Adipose tissue (tissue), 3 donors: ENCODE measurements around the gene LCNL1. TPM values are rescaled to one million over a fixed set of nuclear protein-coding genes. Genes with fewer than 3 reads are reported as not detected.
"Not testable (repeated sequence)": the region's sequence is repeated elsewhere in the genome, so short reads cannot be mapped to it uniquely, and the experiment has no call there.

Source experiments
- H3K27ac ChIP-seq: one replicate; pipeline ENCODE4 v1.5.1; 2013; ENCODE audit warnings: low read depth, low read length
- WGBS, 3 donors: extraction: QIAGEN DNeasy Blood & Tissue Kit; methylation state at CpG; one replicate each; pipeline ENCODE4 v1.1.7; 2013; 5-methylcytosine and 5-hydroxymethylcytosine counted together
- polyA plus RNA-seq, 3 donors: library from polyadenylated mRNA; stranded (reverse); fragments of 200-250 nt; gene quantifications; one replicate each; pipeline ENCODE4 v1.2.3, GENCODE V29; 2013
- donor health status: healthy with polysubstance abuse.
- donor health status: Bipolar disorder and iron deficiency.
- donor health status: healthy.

The LCNL1 gene
- polyA plus RNA-seq, 3 donors = 0.10 to 0.45 TPM; not detected in 1

DNA sequence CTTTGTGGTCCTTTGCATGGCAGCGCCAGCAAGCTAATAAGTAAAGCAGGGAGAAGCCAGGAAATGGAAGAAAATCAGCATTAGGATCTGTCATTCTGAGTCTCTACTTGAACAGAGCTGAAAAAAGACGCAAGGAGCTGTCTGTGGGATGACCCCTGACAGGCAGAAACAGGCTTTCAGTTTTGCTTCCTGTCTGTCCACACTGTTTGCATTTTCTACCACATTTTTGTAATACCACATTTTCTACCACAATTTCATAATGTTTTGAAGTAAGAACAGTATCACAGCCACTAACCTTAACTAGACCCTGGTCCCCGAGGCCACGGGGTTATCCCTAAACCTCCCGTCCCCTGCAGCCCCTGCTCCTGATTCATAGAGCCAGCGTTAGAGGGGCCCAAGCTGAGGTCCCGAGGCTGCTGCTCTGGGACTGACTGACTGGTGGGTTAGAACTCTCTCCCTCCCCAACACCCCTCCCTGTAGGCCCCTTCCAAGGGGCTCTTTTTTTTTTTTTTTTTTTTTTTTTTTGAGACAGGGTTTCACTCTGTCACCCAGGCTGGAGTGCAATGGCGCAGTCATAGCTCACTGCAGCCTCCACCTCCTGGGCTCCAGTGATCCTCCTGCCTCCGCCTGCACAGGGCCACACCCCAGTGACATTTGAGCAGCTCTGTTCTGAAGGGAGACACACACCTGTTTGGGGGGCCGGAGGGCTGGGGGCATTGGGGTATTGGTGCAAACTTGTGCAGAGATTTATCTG is 17.6 kb downstream of the LCNL1 start:
- H3K27ac ChIP-seq = no peak overlapping the region
- WGBS, 3 donors = 50 to 68% (median 53%) methylated on average over 10 of the region's 10 CpGs

DNA sequence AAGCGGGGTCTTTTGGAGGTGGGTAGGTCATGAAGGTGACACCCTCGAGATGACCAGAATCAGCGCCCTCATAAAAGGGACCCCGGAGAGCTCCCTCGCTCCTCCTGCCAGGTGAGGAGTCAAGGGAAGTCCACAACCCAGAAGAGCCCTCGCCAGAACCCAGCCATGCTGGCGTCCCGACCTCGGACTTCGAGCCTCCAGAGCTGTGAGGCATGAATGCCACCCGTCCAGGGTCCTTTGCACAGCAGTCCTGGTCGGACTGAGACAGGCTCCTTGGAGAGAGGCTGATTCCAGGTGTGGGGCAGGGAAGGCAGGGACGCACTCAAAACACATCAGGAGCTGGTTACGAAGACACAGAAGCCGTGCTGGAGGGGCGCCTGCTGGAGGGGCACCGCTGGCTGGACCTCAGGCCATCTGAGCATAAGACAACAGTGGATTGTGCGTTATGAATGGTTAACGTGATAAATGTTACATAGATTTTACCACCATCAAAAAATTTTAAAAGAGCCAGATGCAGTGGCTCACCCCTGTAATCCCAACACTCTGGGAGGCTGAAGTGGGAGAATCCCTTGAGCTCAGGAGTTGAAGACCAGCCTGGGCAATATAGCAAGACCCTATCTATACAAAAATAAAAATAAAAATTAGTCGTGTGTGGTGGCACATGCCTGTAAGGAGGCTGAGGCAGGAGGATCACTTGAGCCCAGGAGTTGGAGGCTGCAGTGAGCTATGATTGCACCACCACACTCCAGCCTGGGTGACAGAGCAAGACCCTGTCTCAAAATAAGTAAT is 19.3 kb downstream of the LCNL1 start:
- WGBS, 3 donors = 83 to 90% (median 89%) methylated on average over 19 to 20 of the region's 20 CpGs
- H3K27ac ChIP-seq = no peak overlapping the region

DNA sequence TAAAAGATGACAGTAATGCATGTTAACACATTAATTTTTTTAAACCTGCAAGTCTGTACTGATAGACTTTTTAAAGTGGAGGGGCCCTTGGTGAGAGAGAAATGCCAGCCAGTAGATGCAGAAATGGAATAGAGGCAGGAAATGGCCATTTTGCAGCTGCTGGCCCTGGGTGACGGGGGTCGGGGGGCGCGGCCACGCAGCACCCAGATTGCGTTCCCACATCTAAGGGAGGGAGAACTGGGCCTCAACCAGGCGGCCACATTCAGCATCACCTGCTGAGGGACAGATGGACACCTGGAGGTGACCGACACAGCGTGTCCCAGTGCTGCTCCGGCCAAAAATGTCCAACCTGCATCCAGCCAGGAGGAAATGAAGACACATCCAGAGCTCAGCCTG is 19.9 kb downstream of the LCNL1 start:
- 77 to 89% (median 86%) methylated on average over 10 of the region's 10 CpGs for whole genome bisulfite sequencing, 3 donors

DNA sequence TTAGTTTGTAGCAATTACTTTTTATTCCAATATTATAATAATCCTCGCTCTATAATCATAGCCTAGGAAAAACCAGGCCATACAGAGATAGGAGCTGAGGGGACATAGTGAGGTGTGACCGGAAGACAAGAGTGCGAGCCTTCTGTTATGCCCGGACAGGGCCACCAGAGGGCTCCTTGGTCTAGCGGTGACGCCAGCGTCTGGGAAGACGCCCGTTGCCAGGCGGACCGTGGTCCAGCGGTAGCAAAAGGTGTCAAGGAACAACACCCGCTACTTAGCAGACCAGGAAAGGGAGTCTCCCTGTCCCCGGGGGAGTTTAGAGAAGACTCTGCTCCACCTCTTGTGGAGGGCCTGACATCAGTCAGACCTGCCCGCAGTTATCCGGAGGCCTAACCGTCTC is 21.5 kb downstream of the LCNL1 start:
- WGBS, 3 donors = 37 to 46% (median 46%) methylated on average over 16 to 17 of the region's 17 CpGs
- not testable (repeated sequence) for H3K27ac ChIP-seq

More for the DNA sequence above, 19.9 kb downstream of the LCNL1 start:
- no peak overlapping the region for H3K27ac ChIP-seq

DNA sequence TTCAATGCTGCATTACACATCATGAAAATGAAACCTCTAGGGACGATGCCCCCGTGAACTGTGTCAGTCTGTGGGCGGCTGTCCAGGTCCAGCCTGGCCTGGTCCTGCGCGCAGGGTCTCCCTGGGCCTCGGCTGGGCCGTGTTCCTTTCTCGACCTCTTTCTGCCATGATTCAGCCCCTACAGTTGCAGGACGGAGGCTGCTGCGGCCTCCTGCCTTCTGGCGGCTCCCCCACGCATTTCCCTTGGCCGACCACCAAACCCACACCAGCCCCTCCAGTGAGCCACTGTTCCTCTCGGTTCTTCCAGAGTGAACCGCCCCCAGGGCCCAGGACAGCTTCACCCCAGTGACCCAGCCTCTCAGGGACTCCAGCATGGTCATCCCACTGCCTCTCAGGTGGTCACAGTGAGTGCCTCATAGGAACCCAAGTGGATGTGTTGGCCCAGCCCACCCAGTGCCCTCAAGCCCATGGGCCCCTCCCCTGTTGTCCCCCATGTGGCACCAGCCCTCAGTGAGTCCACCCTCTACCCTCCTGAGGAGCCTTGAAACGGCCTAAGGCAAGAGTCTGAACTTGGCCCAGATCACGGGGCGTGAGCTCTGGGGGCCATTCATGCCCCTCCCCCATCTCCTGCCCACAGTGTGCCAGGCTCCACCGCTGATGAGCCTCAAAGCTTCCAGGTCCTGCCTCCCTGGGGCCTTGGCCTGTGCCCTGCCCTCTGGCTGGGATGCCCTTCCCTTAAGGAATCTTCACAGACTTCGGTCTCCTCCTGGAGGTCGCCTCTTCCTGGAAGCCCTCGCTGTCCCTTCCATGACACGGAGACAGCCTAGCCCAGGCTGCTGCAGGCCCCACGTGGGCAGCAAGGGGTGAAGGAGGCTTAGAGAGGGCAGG is 23.6 kb downstream of the LCNL1 start:
- WGBS, 3 donors = 50 to 91% (median 53%) methylated on average over 24 of the region's 24 CpGs
- no peak overlapping the region for H3K27ac ChIP-seq

DNA sequence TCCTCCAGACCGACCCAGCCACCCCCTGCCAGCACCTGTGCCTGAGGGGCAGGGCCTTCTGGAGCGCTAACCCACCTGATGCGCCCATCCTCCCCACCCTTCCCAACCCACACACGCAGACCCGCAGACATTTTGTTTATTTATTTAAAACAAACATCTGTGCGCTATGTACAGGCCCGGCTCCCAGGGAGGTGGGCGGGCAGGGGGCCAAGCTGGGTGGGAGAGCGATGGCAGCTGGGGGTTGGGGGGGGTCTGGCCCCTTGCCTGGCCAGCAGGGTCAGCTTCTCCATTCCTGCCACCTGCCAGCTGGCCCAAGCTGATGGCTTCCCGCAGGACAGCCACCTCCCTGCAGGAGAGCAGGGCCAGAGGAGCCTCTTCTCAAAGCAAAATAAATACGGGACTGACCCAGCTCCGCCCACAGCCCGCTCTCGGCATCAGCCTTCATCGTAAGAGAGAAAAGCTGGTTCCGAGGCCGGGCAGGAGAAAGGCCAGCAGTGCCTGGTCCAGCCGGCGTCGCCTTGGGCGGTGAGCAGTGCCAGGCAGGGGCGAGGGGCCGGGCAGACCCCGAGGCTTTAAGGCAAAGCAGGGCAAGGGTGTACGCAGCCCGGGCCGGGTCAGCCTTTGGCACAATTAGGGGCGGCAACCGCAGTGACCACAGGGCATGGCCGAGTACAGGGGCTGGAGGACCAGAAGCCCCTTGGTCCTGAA is 24.5 kb downstream of the LCNL1 start:
- 72 to 82% (median 81%) methylated on average over 28 to 30 of the region's 30 CpGs for WGBS, 3 donors
- H3K27ac ChIP-seq = no peak overlapping the region

DNA sequence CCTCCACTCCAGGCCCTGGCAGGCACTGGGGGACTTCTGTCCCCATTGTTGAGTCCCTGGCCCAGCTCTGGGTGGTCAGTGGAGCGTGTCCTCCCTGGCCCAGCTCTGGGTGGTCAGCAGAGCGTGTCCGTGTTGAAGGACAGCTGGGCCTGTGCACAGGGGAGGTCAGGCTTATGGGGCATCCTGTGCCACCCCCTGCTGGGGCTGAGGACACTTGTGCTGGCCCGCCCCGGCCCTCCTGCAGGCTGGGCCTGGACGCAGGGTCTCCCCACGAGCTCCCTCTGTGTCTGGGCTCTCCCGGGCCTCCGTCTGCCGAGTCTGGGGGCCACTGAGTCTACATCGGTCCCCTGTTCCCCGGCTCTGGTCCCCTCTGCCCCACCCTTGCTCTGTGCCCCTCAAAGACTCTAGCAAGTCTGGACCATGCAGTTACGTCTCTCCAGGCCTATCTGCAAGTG is 25.1 kb downstream of the LCNL1 start:
- WGBS, 3 donors = 86 to 93% (median 92%) methylated on average over 11 to 13 of the region's 13 CpGs
- H3K27ac ChIP-seq = no peak overlapping the region

DNA sequence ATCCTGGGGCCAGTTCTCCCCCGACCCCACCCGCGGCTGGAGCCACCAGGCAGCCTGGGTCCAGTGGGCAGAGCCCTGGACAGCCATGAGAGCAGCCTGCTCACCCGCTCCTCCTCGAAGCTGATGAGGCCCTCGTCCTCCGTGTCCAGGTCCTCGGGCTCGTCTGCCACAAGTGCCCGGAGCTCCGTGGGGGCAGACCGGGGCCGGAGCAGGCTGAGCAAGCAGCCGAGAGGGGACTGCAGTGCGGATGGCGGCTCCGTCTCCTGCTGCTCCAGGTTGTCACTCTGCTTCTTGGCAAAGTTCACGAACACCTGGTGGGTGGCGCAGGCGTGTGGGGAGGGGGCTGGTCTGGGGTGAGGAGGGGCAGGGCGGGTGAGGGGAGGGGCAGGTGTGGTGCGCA is 25.5 kb downstream of the LCNL1 start:
- WGBS, 3 donors = 84 to 89% (median 87%) methylated on average over 21 to 22 of the region's 22 CpGs

DNA sequence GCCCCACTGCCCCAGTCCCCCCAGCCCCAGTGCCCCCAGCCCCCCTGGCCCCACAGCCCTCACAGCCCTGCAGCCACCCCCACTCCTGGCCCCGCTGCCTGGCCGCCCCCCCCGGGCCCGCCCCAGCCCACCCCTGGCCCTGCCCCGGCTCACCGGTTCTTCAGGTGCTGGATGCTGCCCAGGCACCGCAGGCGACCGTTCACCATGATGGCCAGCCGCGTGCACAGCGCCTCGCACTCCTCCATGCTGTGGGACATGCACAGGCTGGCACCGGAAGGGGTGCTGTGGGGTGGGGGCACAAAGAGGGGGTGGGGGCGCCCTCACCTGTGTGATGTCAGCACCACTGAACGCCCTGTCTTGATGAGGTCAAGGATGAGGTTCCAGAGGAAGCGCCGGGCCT is 26.4 kb downstream of the LCNL1 start:
- H3K27ac ChIP-seq = no peak overlapping the region
- WGBS, 3 donors = 88 to 93% (median 91%) methylated on average over 12 to 18 of the region's 18 CpGs

More for the DNA sequence above, 25.5 kb downstream of the LCNL1 start:
- no peak overlapping the region for H3K27ac ChIP-seq

DNA sequence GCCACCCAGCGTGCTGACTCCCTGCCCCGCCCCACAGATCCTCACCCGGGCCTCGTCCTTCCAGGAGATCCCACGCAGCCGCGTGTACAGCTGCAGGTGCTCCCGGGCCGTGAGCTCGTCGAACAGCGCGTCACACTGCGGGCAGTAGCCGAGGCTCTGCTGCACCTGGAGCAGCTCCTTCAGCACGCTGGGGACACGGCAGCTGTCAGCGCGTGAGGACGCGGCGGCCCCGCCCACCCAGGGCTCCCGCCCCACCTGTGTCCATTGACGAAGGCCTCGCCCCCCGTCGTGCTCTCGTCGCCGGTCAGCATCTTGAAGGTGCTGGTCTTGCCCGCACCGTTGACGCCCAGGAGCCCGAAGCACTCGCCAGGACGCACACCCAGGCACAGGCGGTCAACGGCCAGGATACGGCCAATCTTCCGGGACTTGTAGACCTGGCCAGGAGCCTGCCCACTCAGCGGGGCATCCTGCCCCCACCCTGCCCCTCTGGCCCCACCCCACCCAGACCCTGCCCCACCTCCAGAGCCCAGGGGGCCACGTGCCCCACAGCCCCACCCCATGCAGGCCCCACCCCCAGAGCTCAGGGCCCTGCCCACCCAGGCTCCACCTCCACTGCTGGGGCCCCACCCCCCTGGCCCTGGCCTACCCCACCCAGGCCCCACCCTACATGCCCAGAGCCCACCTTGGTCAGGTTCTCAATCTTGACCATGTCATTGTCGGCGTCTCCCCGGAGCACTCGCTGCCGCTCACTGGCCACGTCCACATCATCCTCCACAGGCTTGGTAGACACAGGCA is 27.3 kb downstream of the LCNL1 start:
- WGBS, 3 donors = 93 to 97% (median 95%) methylated on average over 45 to 49 of the region's 49 CpGs
- no peak overlapping the region for H3K27ac ChIP-seq

DNA sequence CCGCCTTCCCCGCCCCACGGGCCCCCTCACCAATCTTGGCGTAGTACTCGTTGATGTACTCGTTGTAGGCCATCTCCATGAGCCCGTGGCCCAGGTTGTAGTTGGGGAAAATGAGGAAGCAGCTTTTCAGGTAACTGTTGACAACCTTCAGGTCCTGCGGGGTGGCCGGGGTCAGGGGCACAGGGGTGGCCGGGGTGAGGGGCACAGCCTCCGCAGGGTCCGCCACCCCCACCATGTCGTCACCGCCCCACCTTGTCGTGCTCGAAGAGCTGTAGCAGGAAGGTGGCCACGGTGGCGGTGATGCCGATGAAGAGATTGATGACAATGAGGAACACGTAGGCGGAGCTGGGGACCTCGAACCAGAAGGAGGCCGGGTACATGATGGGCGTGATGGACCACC is 28.4 kb downstream of the LCNL1 start:
- WGBS, 3 donors = 94 to 97% (median 96%) methylated on average over 24 of the region's 24 CpGs

DNA sequence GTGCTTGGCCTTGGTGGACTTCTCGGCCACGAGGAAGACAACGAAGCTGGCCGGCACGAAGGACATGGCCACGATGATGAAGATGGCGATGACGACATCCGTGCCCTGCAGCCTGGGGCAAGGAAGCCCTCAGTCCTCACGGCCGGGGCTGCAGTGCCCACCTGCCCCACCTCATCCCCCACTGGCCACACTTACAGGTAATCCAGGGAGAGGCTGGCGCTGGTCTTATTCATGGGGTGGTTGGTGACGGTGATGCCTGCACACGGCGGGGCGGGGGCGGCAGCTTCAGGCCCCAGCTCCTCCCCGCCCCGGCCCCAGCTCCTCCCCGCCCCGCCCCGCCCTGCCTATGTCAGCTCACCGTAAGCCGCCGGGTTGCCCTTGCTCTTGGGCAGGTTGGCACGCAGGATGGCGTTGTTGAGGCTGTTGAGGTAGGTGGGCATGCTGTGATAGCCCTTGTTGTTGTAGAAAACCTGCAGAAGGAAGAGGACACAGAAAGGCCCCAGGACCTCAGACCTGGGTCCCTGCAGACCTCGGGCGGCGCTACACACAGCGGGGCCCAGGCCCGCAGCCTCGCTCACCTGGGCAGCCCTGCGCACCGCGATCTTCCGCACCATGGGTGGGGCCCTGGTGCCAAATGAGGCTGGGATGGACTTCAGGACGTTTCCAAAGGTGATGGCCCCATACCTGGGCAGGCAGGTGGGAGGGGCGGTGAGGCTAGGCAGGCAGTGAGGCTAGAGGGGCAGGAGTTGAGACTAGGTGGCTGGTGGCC is 29.3 kb downstream of the LCNL1 start:
- WGBS, 3 donors = 93 to 95% (median 95%) methylated on average over 26 to 39 of the region's 39 CpGs
- no peak overlapping the region for H3K27ac ChIP-seq

More for the DNA sequence above, 28.4 kb downstream of the LCNL1 start:
- no peak overlapping the region for H3K27ac ChIP-seq

DNA sequence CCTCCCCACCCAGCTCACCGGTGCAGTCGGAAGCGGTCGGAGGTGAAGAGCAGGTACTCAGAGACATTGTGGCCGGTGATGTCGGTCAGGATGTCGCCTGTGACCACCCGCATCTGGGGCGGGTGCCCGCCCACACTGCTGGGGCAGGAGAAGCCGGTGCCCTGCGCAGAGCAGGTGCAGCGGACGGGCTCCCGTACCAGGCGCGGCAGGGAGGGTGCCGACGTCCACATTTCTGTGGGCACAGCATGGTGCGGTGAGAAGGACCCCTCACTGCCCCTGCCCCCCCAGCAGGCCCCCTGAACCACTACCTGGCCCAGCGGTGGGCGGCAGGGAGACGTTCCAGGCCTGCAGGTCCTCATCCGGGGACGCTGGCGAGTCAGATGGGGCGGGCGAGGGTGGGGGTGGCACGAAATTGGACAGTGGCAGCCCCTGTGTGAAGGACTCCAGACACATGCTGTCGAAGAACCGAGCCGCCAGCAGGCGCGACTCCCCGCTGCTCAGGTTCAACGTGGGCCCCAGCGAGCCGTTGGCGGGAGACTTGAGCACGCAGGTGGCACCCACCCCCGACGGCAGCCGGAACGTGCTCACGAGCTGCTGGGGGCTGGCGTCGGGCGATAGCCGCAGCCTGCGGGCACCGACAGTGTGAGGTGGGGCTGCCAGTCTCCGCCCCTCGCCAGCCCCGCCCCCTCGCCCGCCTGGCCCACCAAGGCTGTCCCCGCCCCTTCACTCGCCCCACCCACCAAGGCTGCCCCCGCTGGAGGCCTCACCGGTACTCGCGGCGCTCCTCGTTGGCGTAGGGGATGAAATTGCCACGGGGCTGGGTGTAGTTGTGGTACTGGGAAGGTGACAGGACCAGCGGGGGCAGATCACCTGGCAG is 30.1 kb downstream of the LCNL1 start:
- H3K27ac ChIP-seq = no peak overlapping the region
- 86 to 88% (median 88%) methylated on average over 63 to 67 of the region's 67 CpGs for WGBS, 3 donors

DNA sequence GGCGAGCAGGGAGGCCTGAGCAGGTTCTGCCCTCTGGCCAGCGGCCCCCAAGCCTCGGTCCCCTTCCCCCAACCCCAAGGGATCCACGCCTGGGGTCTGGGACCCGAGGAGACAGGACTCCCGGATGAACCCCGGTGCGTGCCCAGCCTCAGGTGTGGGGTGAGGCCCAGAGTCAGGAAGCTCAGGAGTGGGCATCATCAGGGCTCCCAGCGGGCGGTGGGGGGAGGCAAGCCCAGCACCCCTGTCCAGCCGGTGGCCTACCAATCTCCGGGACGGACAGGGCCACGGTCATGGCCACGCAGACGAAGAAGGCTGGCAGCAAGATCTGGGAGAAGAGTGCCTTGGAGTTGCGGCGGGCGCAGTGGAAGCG is 30.8 kb downstream of the LCNL1 start:
- no peak overlapping the region for H3K27ac ChIP-seq
- whole genome bisulfite sequencing, 3 donors = 94 to 96% (median 95%) methylated on average over 15 to 20 of the region's 20 CpGs

DNA sequence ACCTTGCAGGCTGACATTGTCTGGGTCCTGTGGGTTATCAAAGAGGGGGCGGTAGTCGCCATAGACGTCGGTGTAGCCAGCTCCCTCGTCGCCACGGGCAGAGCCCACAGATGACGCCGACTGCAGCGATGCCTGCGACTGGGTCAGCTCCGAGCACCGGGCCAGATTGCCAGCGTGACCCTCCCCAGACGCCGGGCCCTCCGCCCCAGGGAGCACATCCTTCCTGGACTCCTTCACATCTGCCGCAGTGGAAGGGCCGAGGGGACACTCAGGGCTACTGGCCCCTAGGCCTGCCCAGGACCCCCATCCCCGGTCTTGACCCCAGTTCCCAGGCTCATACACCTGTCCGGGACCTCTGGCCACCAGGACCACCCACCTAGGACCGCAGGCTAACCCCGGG is 31.4 kb downstream of the LCNL1 start:
- WGBS, 3 donors = 92 to 97% (median 94%) methylated on average over 23 of the region's 23 CpGs
- H3K27ac ChIP-seq = no peak overlapping the region
